Fibroblast of skin of right quadriceps (primary cell): ENCODE results near the gene NUP210.
"Not testable (repeated sequence)": the region's sequence is repeated elsewhere in the genome, so short reads cannot be mapped to it uniquely, and the experiment has no call there.

Experiments
- DNase-seq: peaks from one replicate; pipeline ENCODE4 v3.0.0-alpha.2; 2013

Gene NUP210

DNA sequence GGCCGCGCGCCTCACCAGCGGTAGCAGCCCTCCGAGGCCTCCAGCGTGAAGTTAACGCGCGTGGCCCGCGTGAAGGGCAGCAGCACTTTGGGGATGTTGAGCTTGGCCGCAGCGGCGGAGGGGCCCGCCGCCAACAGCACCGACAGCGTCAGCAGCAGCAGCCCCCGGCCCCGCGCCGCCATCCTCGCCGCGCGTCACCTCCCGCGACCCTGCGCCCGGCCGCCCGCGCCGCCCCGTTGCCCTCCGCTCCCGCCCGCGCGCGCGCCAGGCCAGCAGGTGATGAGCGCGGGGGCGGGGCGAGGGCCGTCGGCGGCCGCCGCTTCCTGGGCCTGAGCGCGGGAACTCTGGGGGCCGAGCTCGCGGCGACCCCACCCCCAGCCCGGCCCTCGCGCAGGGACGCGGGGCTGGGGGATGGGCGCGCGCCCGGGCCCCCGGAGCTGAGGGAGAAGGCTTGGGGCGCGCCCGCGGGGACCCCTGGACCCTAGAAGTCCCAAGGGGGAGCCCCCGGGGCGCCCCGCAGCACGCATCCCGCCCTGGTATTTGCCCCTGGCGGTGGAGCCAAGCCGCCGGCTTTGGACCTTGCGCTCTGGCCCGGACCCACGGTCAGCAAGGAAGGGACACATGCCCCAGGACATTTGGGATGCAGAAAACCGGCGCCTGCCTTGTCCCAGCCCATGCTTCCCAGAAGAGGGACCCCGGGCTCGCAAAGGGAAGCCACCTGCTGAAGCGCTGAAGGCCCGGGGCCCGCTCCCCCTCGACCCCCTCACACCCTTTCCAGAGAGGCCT lies at the start of gene NUP210:
NUP210 (minus strand) TSS at position 278 of the 786 bp plus-strand sequence; CDS start at position 182, 96 bp downstream.
- no peak for DNase-seq

DNA sequence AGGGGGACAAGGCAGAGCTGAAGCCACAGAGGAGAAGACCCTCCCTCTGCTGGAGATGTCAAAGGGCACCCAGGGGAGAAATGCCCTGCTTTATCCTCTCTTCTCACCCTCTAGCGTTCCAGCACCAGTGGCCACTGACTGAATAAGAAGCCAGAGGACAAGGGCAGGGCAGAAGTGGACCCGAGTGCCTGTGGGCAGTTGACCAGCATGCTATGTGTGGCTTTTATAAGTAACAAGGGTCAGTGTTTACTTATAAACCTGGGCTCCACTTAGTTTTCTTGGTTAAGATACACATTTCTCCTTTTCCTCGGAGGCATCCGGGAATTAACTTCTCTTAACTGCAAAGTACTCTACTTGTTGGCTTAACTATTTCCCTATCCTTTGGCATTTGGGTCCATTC lies 46.7 kb upstream of the NUP210 start:
- DNase-seq, result no peak

DNA sequence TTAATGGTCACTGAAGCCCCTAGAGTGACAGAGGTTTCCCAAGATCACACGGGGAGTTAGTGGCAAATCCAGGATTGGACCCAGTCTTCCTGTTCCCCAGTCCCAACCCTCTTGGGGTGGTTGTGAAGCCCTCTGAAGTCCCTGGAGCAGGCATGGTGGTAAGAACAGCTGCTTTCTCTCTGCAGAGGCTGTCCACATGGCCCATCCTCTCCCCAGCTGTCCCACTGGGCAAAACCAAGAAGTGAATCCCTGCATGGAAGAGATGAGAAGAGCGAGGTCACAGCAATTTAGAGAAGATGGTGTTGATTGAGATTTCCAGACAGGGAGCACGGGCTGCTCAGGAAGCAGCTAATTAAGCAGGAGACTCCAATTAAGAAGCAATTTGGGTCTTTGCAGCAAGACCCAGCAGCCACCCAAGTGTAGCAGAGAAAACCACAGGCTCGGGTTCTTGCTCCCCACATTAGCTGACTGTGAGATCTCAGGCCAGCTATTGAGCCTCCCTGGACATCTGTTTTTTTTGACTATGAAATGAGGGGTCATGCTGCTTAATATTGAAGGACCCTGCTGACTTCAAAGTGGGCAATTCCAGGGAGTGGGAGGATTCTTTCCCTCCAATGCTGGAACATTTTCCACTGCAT lies 45.2 kb upstream of the NUP210 start:
- no peak for DNase-seq

DNA sequence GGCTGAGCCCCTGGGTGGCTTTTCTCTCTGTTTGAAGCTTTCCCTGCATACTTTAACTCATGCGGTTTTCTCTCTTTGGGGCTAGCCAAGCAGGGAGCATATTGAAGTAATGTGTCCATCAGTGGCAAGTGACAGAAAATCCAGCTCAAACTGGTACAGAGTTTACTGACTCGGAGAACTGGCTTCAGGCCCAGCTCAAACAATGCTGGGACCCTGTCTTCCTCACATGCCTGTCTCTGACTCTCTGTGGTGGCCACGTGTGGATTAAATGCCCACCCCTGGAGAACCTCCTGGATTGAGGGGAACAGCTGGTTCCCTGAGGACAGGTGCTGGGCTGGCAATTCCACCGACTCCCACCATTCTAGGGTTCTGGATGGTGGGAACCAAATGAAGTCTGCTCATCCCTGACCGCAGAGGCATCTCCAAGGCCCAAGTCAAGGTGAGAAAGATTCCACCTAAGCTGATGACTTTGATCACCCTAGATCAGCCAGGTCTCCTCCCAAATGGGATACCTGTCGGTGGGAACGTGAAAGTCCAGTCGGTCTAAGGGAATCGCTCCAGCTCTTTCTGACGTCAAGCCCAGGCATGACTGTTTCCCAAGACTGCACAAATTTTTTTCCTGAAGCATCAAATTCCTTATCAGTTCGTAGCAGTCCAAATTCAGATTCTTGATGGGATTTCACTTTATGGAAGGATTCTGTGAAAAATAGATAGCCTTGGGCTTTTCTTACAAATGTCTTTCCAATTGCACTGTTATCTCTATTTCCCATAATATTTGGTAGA lies 43.7 kb upstream of the NUP210 start:
- DNase-seq, result no peak

DNA sequence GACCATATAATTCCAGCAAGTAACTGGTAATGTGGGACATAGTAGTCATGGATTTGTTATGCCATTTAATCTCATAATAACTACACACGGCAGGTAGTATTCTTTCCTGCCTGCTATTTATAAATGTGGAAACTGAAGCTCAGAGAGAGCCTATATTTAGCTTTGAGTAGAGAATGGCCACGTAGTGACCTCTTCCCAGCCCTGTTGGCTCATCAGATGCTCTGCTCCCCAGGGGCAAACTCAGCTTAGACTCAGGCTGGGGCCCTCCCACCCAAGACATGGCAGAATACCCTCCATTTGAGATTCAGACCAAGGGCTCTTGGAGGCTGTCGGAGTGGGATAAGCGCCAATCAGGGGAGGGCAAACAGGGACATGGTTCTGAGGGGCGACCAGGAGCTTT lies 42.7 kb upstream of the NUP210 start:
- no peak for DNase-seq

DNA sequence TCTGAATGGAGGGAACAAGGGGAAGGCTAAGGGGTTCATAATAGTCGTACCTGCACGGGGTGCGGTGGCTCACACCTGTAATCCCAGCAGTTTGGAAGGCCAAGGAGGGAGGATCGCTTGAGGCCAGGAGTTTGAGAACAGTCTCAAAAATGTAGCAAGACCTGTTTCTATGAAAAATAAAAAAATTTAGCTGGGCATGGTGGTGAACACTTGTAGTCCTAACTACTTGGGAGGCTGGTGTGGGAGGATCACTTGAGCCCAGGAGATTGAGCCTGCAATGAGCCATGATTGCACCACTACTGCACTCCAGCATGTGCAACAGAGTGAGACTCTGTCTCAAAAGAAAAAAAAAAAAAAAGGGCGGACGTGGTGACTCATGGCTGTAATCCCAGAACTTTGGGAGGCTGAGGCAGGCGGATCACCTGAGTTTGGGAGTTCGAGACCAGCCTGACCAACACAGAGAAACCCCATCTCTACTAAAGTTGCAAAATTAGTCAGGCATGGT lies 42.1 kb upstream of the NUP210 start:
- no peak for DNase-seq

DNA sequence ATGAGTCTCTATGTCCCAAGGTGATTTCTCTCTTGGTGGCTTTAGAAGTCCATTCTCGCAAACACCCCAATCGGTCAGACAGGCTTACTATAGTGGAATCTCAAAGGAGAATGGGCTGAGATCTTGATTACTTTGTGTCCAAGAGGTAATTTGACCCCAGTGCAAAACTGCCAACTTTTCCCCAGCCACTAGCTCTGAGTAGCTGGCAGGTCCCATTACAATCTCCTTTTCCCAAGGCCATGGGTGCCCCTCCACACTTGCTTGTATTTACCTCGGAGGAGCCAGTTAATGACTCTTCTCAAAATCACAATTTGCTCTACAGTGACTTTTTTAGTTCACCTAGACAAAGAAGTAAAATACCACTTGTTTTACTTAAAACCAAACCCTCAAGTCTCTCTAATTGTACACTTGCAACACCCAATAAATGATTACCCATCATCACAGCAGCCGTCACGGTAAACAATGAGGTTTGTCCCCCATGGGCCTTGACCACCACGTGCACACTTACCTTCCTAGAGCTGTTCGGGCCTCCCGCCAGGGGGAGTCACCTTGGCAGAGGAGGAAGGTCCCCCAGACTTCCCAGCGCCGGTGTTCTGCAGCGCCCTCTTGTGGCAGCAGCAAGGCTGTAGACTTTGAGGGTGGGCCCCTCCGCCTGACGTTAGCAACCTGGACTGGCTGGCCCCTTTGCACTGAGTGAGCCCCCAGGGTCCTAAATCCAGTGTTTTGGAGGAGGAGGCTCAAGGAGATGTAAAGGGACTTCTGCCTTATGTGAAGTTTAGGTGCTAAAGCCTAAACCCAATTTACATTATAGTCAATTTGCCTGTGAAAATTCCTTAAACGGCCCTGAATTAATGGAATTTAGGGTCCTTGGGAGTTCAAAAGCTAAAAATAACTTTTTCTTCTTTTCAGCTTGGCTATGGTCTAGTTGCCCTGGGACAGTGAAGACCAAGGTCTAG lies 41.3 kb upstream of the NUP210 start:
- DNase-seq, result no peak

DNA sequence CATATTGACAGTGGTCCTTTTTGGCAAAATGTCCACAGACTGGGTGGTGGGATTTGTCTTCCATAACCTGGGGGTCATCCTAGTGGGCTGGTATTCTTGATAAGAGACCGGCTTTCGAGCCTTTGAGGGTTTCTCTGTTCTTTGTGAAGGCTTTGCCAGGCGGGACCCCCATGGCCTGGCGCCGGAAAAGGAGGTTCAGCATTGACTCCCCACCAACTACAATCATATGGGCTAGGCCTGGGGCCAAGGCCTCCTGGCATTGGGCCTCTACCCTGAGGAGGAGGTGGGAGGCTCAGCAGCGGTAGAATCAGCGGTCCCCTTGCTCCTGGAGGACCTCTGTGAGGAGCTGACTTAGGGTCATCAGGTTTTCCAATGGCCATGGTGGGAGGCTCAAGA lies 40.2 kb upstream of the NUP210 start:
- no peak for DNase-seq

DNA sequence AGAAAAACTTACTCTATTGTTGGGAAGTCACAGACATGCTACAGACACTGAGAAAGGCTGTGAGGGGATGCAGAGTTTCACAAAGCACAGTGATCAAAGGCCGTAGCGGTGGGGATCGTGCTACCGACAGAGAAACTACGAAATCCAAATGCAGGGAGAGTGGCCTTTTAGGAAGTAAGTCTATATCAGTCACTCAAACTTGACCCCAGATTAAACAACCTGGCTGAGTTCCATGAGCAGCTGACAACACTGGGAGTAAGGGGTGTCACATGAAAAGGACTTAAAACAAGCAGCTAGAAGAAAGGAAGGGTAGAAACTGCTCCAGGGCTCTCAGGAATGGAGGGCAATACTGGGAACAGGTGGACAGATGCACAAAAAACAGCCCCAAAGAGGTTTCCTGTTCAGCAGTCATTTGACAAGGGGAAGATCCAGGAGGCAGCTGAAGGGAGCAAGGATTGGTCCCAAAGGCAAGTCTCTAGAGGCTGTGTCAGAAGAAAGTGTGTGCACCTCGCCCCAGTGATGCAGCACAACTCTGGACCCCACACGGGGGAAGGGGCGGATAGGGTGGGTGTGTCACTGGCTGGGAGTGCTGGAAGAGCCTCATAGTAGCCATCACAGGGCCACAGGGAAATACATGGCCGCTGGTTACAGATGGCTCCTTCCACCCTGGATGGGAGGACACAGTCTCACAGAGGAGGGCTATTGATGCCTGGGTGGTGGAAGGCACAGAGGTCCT lies 39.7 kb upstream of the NUP210 start:
- no peak for DNase-seq

DNA sequence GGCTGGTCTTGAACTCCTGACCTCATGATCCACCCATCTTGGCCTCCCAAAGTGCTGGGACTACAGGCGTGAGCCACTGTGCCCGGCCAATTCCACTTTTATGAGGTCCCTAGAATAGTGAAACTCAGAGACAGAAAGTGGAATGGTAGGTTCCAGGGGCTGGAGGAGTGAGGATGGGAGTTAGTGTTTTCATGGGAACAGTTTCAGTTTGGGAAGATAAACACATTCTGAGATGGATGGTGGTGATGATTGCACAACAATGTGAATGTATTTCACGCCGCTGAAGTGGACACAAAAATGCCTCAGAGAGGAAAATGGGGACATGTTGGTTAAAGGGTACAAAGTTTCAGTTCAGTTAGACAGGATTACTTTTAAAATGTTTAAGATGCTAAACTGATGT lies 37.5 kb upstream of the NUP210 start:
- no peak for DNase-seq

DNA sequence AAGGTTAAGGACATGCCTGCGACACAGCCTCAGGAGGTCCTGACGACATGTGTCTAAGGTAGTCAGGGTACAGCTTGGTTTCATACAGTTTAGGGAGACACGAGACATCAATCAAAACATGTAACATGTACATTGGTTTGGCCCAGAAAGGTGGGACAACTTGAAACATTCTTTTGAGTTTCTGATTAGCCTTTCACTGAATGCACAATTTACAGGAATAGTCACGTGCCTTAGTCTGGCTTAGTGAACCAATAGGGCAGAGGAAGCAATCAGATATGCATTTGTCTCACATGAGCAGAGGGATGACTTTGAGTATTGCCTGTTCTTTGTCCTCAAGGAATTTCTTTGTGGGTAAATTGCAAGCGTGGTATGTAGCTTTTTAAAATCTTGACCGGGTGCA lies 35.5 kb upstream of the NUP210 start:
- DNase-seq, result no peak

DNA sequence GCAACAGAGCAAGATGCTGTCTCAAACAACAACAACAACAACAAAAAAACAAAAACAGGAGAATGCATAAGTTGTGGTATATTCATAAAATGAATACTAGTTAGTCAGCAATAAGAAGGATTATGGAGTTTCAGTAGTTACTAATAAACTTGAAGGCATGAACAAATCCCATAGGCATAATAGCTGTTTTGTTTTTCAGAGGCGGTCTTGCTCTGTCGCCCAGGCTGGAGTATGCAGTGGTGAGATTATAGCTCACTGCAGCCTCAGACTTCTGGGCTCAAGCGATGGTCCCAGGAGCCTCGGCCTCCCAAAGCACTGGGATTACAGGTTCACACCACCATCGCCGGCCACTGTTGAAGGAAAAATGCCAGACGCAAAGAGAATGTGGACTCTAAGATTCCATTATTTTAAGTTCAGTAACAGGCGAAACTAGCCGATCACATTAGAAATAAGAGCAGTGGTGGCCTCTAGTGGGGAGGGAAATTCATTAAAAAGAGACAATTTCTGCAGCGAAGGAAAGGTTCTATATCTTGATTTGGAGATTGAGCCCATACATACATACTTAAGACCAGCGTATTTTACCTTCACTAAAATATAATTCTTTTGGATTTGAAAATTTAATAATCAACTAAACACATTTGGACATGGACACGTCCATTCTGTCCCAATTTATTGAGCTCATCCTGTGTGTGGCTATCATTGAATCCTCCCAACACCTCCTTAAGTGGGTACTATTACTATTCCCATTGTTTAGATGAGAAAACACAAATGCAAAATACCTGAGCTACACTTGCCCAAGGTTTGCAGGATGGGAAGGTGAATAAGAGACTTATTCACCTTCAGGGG lies 32.6 kb upstream of the NUP210 start:
- DNase-seq, result peak; percentile 52

DNA sequence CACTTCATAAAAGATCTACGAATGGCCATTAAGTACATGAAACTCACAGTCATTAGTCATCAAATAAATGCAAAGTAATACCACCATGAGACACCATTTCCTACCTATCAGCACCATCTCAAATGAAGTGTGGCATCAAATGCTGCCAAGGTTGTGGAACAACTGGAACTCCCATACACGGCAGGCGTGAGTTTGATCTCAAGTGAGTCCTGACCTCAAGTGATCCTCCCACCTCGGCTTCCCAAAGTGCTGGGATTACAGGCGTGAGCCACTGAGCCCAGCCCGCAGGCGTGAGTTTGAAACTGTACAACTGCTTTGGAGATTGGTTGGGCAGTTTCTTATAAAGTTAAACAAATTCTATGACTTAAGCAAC lies 31.2 kb upstream of the NUP210 start:
- no peak for DNase-seq

DNA sequence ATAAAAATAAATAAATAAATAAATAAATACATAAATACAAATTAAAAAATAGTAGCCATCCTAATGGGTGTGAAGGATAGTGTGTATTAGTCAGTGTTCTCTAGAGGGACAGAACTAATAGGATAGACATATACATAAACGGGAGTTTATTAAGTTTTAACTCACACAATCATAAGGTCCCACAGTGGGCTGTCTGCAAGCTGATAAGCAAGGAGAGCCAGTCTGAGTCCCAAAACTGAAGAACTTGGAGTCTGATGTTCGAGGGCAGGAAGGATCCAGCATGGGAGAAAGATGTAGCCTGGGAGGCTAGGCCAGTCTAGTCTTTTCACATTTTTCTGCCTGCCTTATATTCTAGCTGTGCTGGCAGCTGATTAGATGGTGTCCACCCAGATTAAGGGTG lies 22.8 kb upstream of the NUP210 start:
- DNase-seq, result not testable (repeated sequence)

DNA sequence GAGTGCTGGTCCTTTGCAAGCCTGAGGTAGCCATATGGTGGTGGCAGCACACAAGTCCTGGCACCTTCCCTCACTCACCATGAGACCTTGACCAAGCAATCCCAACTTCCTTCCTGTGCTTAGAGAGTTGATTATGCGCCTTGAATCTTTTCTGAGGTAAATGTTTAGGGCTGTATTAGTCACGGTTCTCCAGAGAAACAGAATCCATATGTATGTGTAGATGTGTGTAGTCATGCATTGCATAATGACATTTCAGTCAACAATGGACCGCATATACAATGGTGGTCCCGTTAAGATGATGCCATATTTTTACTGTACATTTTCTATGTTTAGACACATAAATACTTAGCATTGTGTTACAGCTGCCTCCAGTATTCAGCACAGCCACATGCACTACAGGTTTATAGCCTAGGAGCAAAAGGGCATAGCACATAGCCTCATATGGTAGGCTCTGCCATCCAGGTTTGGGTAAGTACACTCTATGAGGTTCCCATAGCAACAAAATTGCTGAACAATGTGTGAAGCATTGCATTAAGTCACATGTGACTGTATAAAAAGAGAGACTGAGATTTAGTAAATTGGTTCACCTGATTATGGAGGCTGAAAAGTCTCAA lies 20.2 kb upstream of the NUP210 start:
- no peak for DNase-seq

DNA sequence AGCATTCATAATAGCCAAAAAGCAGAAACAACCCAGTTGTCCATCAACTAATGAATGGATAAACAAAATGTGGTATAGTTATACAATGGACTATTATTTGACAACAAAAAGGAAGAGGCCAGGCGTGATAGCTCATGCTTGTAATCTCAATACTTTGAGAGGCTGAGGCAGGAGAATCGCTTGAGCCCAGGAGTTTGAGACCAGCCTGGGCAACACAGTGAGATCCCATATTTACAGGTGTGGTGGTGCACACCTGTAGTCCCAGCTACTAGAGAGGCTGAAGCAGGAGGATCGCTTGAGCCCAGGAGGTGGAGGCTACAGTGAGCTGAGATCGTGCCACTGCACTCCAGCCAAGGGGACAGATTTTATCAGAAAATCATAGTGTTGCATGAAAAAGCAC lies 16.1 kb upstream of the NUP210 start:
- not testable (repeated sequence) for DNase-seq

DNA sequence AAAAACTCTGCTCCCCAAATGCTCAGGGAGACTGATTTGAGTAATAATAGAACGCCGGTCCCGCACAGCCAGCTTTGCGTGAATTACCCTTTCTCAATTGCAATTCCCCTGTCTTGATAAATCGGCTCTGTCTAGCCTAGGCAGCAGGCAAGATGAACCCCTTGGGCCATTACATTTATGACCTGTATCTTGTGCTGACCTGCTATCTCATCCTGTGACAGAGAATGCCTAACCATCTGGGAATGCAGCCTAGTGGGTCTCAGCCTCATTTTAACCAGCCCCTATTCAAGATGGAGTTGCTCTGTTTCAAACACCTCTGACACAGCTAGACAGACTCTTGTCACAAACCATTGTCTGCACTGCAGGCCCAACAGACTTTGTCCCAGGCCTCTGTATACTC lies 13.8 kb upstream of the NUP210 start:
- DNase-seq, result no peak

DNA sequence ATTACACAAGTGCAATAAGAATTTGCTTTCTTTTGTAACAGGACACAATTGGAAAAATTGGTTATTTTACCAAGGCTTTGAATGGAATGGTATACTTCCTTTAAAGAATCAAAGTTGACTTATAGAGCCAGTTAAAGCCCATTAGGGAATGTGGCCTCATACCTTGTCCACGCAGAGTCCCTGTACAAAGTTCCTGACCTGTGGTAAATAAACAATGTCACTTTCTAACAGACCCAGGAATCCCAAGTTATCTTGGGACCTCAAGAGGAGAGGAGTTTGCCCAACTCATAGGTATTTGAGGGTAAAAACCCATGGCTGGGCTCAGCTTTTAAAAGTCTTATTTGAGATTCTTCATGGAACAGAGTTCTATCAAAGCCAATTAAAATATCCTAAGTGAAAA lies 12.0 kb upstream of the NUP210 start:
- no peak for DNase-seq

DNA sequence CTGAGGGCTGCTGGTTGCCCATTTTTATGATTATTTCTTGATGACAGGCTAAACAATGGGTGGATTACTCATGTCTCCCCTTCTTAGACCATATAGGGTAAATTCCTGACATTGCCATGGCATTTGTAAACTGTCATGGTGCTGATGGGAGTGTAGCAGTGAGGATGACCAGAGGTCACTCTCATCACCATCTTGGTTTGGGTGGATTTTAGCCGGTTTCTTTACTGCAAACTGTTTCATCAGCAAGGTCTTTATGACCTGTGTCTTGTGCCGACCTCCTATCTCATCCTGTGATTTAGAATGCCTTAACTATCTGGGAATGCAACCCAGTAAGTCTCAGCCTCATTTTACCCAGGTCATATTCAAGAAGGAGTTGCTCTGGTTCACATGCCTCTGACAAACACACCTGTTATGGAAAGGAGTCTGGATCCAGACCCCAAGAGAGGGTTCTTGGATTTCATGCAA lies 10.3 kb upstream of the NUP210 start:
- not testable (repeated sequence) for DNase-seq

DNA sequence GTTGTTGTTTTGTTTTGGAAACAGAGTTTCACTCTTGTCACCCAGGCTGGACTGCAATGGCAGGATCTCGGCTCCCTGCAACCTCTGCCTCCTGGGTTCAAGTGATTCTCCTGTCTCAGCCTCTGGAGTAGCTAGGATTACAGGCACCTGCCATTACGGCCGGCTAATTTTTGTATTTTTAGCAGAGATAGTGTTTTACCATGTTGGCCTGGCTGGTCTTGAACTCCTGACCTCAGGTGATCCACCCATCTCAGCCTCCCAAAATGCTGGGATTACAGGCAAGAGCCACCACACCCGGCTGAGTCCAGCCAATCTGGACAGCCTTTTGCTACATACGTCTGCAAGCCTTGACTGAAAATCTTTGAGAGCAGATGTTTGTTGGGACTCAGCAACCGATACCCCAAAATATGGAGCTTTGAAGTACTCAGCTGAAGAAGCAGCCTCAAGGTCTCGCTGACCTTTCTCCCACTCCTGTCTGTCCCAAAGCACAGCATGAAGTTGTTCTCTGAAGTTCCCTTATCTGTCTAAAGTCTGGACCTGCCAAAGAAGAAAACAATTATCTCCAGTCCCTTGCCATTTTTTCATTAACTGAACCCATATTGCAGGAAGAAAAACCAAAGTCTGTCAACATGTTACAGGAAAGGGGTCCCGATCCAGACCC lies 9.6 kb upstream of the NUP210 start:
- DNase-seq, result no peak
